ENCODE results near the gene VPS26C. TPM values are rescaled to one million over a fixed set of nuclear protein-coding genes. Genes with fewer than 3 reads are reported as not detected.
"Not testable (repeated sequence)": the region's sequence is repeated elsewhere in the genome, so short reads cannot be mapped to it uniquely, and the experiment has no call there.

Gene VPS26C
- total and polyA plus RNA-seq, 4 donors, result 19.8 to 61.1 (median 42.9) TPM

DNA sequence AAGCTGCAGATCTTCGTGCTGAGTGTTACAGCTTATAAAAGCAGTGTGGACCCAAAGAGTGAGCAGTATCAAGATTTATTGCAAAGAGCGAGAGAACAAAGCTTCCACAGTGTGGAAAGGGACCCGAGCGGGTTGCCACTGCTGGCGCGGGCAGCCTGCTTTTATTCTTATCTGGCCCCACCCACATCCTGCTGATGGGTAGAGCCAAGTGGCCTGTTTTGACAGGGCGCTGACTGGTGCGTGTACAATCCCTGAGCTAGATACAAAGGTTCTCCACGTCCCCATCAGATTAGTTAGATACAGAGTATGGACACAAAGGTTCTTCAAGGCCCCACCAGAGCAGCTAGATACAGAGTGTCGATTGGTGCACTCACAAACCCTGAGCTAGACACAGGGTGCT lies 15.5 kb upstream of the VPS26C start:
- not testable (repeated sequence) for H3K4me3 ChIP-seq; DNase-seq; H3K9ac ChIP-seq (ENCODE audit: insufficient read depth in 1 of 2, low read length in 2 of 2); ATAC-seq (ENCODE audit: insufficient read depth, low FRiP score); H3K9me3 ChIP-seq (ENCODE audit: control insufficient read depth in 4 of 4, insufficient read depth in 3 of 4, low read length in 3 of 4); H3K4me1 ChIP-seq (ENCODE audit: control insufficient read depth in 5 of 5, insufficient read depth in 5 of 5, low read length in 5 of 5); H3K27me3 ChIP-seq (ENCODE audit: control insufficient read depth in 3 of 3, insufficient read depth in 3 of 3, low read length in 2 of 3); H3K36me3 ChIP-seq (ENCODE audit: control insufficient read depth in 4 of 4, insufficient read depth in 4 of 4, low read length in 4 of 4); H3K27ac ChIP-seq (ENCODE audit: low read depth in 1 of 2, low read length in 1 of 2)
- WGBS, 2 donors, result 69 to 85% methylated on average over 9 to 10 of the region's 10 CpGs

DNA sequence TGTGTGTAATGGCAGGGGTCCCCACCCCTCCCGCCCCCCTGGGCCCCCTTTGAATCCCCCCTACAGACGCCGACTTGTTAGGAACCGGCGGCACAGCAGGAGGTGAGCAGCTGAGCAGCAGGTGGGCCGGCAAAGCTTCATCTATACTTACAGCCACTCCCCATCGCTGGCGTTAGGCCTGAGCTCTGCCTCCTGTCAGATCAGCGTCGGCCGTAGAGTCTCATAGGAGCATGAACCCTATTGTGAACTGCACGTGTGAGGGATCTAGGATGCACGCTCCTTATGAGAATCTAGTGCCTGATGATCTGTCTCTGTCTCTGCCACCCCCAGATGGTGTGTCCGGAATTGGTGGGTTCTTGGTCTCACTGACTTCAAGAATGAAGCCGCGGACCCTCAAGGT lies 14.9 kb upstream of the VPS26C start:
- TF ChIP-seq, protein P1, sequence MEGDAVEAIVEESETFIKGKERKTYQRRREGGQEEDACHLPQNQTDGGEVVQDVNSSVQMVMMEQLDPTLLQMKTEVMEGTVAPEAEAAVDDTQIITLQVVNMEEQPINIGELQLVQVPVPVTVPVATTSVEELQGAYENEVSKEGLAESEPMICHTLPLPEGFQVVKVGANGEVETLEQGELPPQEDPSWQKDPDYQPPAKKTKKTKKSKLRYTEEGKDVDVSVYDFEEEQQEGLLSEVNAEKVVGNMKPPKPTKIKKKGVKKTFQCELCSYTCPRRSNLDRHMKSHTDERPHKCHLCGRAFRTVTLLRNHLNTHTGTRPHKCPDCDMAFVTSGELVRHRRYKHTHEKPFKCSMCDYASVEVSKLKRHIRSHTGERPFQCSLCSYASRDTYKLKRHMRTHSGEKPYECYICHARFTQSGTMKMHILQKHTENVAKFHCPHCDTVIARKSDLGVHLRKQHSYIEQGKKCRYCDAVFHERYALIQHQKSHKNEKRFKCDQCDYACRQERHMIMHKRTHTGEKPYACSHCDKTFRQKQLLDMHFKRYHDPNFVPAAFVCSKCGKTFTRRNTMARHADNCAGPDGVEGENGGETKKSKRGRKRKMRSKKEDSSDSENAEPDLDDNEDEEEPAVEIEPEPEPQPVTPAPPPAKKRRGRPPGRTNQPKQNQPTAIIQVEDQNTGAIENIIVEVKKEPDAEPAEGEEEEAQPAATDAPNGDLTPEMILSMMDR (IDR thresholded peaks at IDR 0.05; ENCODE audit: control extremely low read depth, extremely low read depth), result no peak
- no peak overlapping the region for H3K9ac ChIP-seq (ENCODE audit: insufficient read depth in 1 of 2, low read length in 2 of 2)
- H3K4me3 ChIP-seq, result no peak overlapping the region
- 54 to 75% methylated on average over 16 of the region's 16 CpGs for WGBS, 2 donors
- peaks cover 0 to 5% (median 0%) of the 10 kb centered on the region in 3 donors for H3K27me3 ChIP-seq (ENCODE audit: control insufficient read depth in 3 of 3, insufficient read depth in 3 of 3, low read length in 2 of 3)
- no peaks in the 10 kb centered on the region for H3K4me1 ChIP-seq (ENCODE audit: control insufficient read depth in 5 of 5, insufficient read depth in 5 of 5, low read length in 5 of 5)
- ATAC-seq (ENCODE audit: insufficient read depth, low FRiP score) (no peak), DNase-seq (no peak)
- H3K9me3 ChIP-seq (ENCODE audit: control insufficient read depth in 4 of 4, insufficient read depth in 3 of 4, low read length in 3 of 4), result no peaks in the 10 kb centered on the region
- H3K36me3 ChIP-seq (ENCODE audit: control insufficient read depth in 4 of 4, insufficient read depth in 4 of 4, low read length in 4 of 4), result no peaks in the 10 kb centered on the region
- H3K27ac ChIP-seq (ENCODE audit: low read depth in 1 of 2, low read length in 1 of 2), result no peak overlapping the region

DNA sequence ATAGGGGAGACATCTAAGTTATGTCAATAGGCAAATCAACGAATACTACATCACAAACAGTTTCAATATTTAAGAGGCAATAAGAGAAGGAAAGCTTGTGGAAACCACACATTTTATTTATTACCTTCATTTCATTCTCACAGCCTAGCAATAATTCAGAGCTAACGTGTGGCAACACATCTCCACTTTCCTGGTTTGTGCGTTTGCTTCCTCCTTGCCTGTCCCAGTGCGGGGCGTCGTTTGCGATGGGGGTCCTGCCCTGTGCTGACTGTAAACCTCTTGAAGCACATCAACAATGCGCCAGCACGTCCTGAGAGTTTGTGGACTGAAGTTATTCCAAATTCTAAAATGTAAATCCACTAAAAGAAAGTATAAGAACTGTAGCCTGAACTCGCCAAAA lies 14.4 kb upstream of the VPS26C start:
- ATAC-seq (ENCODE audit: insufficient read depth, low FRiP score), result no peak
- WGBS, 2 donors, result 38 to 40% methylated on average over 10 of the region's 10 CpGs
- TF ChIP-seq, protein P1 (IDR thresholded peaks at IDR 0.05; ENCODE audit: control extremely low read depth, extremely low read depth), result no peak

DNA sequence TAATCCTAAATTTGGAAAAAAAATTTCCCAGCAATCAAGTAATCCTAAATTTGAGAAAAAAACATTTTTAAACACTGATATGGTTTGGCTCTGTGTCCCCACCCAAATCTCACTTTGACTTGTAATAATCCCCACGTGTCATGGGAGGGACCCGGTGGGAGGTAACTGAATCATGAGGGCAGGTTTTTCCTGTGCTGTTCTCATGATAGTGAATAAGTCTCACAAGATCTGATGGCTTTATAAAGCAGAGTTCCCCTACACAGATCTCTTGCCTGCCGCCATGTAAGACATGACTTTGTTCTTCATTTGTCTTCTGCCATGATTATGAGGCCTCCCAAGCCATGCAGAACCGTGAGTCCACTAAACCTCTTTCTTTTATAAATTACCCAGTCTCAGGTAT lies 12.1 kb upstream of the VPS26C start:
- not testable (repeated sequence) for H3K4me1 ChIP-seq (ENCODE audit: control insufficient read depth in 5 of 5, insufficient read depth in 5 of 5, low read length in 5 of 5); H3K27ac ChIP-seq (ENCODE audit: low read depth in 1 of 2, low read length in 1 of 2); H3K36me3 ChIP-seq (ENCODE audit: control insufficient read depth in 4 of 4, insufficient read depth in 4 of 4, low read length in 4 of 4); H3K4me3 ChIP-seq; ATAC-seq (ENCODE audit: insufficient read depth, low FRiP score); H3K27me3 ChIP-seq (ENCODE audit: control insufficient read depth in 3 of 3, insufficient read depth in 3 of 3, low read length in 2 of 3); H3K9ac ChIP-seq (ENCODE audit: insufficient read depth in 1 of 2, low read length in 2 of 2); DNase-seq; H3K9me3 ChIP-seq (ENCODE audit: control insufficient read depth in 4 of 4, insufficient read depth in 3 of 4, low read length in 3 of 4)
- WGBS, 2 donors, result 93 to 94% methylated on average over 4 of the region's 4 CpGs

More for the DNA sequence above, 14.4 kb upstream of the VPS26C start:
- Histone ChIP-seq H3K9ac (ENCODE audit: insufficient read depth in 1 of 2, low read length in 2 of 2) (no peak overlapping the region), H3K27me3 (ENCODE audit: control insufficient read depth in 3 of 3, insufficient read depth in 3 of 3, low read length in 2 of 3) (peaks cover 0 to 5% (median 0%) of the 10 kb centered on the region in 3 donors), H3K4me3 (no peak overlapping the region), H3K36me3 (ENCODE audit: control insufficient read depth in 4 of 4, insufficient read depth in 4 of 4, low read length in 4 of 4) (no peaks in the 10 kb centered on the region), H3K4me1 (ENCODE audit: control insufficient read depth in 5 of 5, insufficient read depth in 5 of 5, low read length in 5 of 5) (no peaks in the 10 kb centered on the region), H3K27ac (ENCODE audit: low read depth in 1 of 2, low read length in 1 of 2) (no peak overlapping the region), H3K9me3 (ENCODE audit: control insufficient read depth in 4 of 4, insufficient read depth in 3 of 4, low read length in 3 of 4) (no peaks in the 10 kb centered on the region)
- no peak for DNase-seq

DNA sequence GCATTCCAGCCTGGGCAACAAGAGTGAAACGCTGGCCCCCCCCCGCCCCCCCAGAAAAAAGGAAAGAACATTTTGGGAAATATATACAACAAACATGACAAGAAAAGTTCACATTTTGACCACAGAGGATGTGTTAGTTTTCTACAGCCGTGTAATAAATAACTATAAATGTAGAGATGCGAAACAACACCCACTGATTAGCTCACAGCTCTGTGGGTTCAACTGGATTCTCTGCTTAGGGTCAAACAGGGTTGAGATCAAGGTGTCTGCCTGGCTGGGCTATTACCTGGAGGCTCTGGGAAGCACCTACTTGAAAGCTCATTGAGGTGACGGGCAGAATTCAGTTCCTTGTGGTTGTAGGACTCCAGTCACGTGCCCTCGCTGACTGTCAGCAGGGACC lies 11.1 kb upstream of the VPS26C start:
- DNase-seq, result no peak
- H3K36me3 ChIP-seq (ENCODE audit: control insufficient read depth in 4 of 4, insufficient read depth in 4 of 4, low read length in 4 of 4), result no peaks in the 10 kb centered on the region
- TF ChIP-seq, protein P1 (IDR thresholded peaks at IDR 0.05; ENCODE audit: control extremely low read depth, extremely low read depth), result no peak
- no peaks in the 10 kb centered on the region for H3K4me1 ChIP-seq (ENCODE audit: control insufficient read depth in 5 of 5, insufficient read depth in 5 of 5, low read length in 5 of 5)
- no peak overlapping the region for H3K4me3 ChIP-seq
- H3K9ac ChIP-seq (ENCODE audit: insufficient read depth in 1 of 2, low read length in 2 of 2), result no peak overlapping the region
- ATAC-seq (ENCODE audit: insufficient read depth, low FRiP score), result no peak
- 77 to 81% methylated on average over 7 of the region's 7 CpGs for WGBS, 2 donors
- no peaks in the 10 kb centered on the region for H3K9me3 ChIP-seq (ENCODE audit: control insufficient read depth in 4 of 4, insufficient read depth in 3 of 4, low read length in 3 of 4)
- peaks cover 0 to 5% (median 0%) of the 10 kb centered on the region in 3 donors for H3K27me3 ChIP-seq (ENCODE audit: control insufficient read depth in 3 of 3, insufficient read depth in 3 of 3, low read length in 2 of 3)
- H3K27ac ChIP-seq (ENCODE audit: low read depth in 1 of 2, low read length in 1 of 2), result no peak overlapping the region
